ENCODE data around the gene KLHL22. TPM values are rescaled to one million over a fixed set of nuclear protein-coding genes. Genes with fewer than 3 reads are reported as not detected.

The KLHL22 gene
- total RNA-seq, 4 donors from 2014 or later: 7.7 to 13.0 (median 8.3) TPM

GRCh38 chr22:20498913-20499312, 3.3 kb upstream of the KLHL22 start:
- peaks cover 7 to 35% (median 13%) of the 10 kb centered on the region in 3 donors for H3K4me1 ChIP-seq
- WGBS, 2 donors: 53 to 54% methylated on average over 3 of the region's 3 CpGs
- no peaks in the 10 kb centered on the region for H3K9me3 ChIP-seq
- TF ChIP-seq, protein P1, sequence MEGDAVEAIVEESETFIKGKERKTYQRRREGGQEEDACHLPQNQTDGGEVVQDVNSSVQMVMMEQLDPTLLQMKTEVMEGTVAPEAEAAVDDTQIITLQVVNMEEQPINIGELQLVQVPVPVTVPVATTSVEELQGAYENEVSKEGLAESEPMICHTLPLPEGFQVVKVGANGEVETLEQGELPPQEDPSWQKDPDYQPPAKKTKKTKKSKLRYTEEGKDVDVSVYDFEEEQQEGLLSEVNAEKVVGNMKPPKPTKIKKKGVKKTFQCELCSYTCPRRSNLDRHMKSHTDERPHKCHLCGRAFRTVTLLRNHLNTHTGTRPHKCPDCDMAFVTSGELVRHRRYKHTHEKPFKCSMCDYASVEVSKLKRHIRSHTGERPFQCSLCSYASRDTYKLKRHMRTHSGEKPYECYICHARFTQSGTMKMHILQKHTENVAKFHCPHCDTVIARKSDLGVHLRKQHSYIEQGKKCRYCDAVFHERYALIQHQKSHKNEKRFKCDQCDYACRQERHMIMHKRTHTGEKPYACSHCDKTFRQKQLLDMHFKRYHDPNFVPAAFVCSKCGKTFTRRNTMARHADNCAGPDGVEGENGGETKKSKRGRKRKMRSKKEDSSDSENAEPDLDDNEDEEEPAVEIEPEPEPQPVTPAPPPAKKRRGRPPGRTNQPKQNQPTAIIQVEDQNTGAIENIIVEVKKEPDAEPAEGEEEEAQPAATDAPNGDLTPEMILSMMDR (IDR thresholded peaks at IDR 0.05): no peak
- no peak for TF ChIP-seq POLR2A (IDR thresholded peaks at IDR 0.05)
- H3K27me3 ChIP-seq: no peaks in the 10 kb centered on the region
- intact Hi-C loops (cut with DNase I): loop anchor here (5.0 kb wide), 1 partner anchor 82 kb away; no protein-coding TSS in a partner anchor
- DNase-seq: no peak
- H3K27ac ChIP-seq: no peak overlapping the region
- peaks cover 0 to 25% (median 0%) of the 10 kb centered on the region in 3 donors for H3K36me3 ChIP-seq
- no peak overlapping the region for H3K4me3 ChIP-seq

- Histone ChIP-seq H3K27ac (no peak overlapping the region), H3K27me3 (no peaks in the 10 kb centered on the region), H3K4me1 (peaks cover 6 to 43% (median 19%) of the 10 kb centered on the region in 3 donors), H3K9me3 (no peaks in the 10 kb centered on the region), H3K4me3 (no peak overlapping the region), H3K36me3 (peaks cover 0 to 25% (median 0%) of the 10 kb centered on the region in 3 donors)
- TF ChIP-seq, protein P1 (IDR thresholded peaks at IDR 0.05): no peak
- TF ChIP-seq POLR2A (IDR thresholded peaks at IDR 0.05): no peak
- intact Hi-C loops (cut with DNase I): loop anchor here (5.0 kb wide), 1 partner anchor 80 kb away; no protein-coding TSS in a partner anchor
- 81 to 93% methylated on average over 3 of the region's 3 CpGs for WGBS, 2 donors
- DNase-seq: no peak
Measured at GRCh38 chr22:20497426-20497825, 1.8 kb upstream of the KLHL22 start.

DNA sequence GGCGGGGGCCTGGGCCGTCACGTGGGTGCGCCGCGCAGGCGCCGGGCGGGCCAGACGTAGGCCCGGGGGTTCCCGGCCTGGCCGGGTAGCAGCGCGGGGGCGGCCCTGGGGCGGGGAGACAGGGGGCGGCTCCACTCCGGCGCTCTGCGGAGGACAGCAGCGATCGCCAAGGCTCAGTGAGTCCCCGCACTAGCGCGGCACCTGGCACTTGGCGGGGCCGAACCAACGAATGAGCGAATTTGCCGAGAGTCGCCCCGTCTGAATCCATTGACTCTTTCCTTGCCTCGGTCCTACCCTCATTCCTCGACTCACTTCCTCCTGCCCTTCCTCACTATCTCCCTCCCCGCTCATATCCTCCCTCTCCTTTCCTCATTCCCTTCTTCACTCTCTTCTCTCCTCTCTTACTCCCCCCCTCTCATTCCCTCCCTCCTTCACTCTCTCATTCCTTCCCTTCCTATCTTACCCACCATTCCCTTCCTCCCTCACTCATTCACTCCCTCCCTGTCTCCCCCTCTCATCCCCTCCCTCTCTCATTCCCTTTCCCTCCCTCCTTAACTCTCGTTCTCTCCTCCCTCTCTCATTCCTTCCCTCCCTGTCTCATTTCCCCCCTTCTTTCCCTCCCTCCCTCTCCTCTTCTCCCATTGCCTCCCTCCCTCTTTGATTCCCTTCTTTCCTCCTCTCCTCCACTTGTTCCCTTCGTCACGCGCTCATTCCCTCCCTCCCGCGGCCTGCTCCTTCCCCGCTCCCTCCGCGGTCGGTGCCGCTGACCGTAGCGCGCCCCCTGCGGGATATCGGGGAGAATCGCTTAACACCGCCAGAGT, 476 bp upstream of the KLHL22 start:
- Histone ChIP-seq H3K27ac (peak overlapping the region; percentile 82 to 99 (median 93)), H3K27me3 (no peaks in the 10 kb centered on the region), H3K4me1 (peaks cover 6 to 43% (median 19%) of the 10 kb centered on the region in 3 donors), H3K9me3 (no peaks in the 10 kb centered on the region), H3K36me3 (peaks cover 0 to 19% (median 0%) of the 10 kb centered on the region in 3 donors), H3K4me3 (peak overlapping the region; percentile 57 to 95 (median 72))
- DNase-seq: peak; percentile 18
- 0 to 1% methylated on average over 33 to 40 of the region's 54 CpGs for WGBS, 2 donors
- TF ChIP-seq POLR2A (IDR thresholded peaks at IDR 0.05): peak in 2 of 4 donors; percentile 51 to 75
- TF ChIP-seq, protein P1 (IDR thresholded peaks at IDR 0.05): peak; percentile 80 to 89 (median 86)
- intact Hi-C loops (cut with DNase I): loop anchor here (5.0 kb wide), 1 partner anchor 79 kb away; no protein-coding TSS in a partner anchor

GRCh38 chr22:20491346-20491745, 4.2 kb downstream of the KLHL22 start:
- peaks cover 0 to 18% (median 0%) of the 10 kb centered on the region in 3 donors for H3K36me3 ChIP-seq
- no peak for TF ChIP-seq POLR2A (IDR thresholded peaks at IDR 0.05)
- TF ChIP-seq, protein P1 (IDR thresholded peaks at IDR 0.05): no peak
- no peak overlapping the region for H3K27ac ChIP-seq
- no peaks in the 10 kb centered on the region for H3K27me3 ChIP-seq
- H3K4me1 ChIP-seq: peaks cover 0 to 30% (median 15%) of the 10 kb centered on the region in 3 donors
- WGBS, 2 donors: 93 to 94% methylated on average over 1 to 2 of the region's 2 CpGs
- H3K9me3 ChIP-seq: no peaks in the 10 kb centered on the region
- H3K4me3 ChIP-seq: no peak overlapping the region
- DNase-seq: no peak
- intact Hi-C loops (cut with DNase I): no loop called here

- intact Hi-C loops (cut with DNase I): no loop called here
- DNase-seq: no peak
- Histone ChIP-seq H3K27ac (no peak overlapping the region), H3K4me3 (no peak overlapping the region), H3K27me3 (no peaks in the 10 kb centered on the region), H3K9me3 (no peaks in the 10 kb centered on the region), H3K4me1 (peaks cover 0 to 26% (median 15%) of the 10 kb centered on the region in 3 donors), H3K36me3 (peaks cover 0 to 18% (median 0%) of the 10 kb centered on the region in 3 donors)
- 100% methylated on average over 1 of the region's 1 CpG for WGBS, 2 donors
- TF ChIP-seq POLR2A (IDR thresholded peaks at IDR 0.05): no peak
- TF ChIP-seq, protein P1 (IDR thresholded peaks at IDR 0.05): no peak
Measured at GRCh38 chr22:20490941-20491307, 4.7 kb downstream of the KLHL22 start.
